ENCODE measurements around the gene EMP3.

EMP3 gene

DNA sequence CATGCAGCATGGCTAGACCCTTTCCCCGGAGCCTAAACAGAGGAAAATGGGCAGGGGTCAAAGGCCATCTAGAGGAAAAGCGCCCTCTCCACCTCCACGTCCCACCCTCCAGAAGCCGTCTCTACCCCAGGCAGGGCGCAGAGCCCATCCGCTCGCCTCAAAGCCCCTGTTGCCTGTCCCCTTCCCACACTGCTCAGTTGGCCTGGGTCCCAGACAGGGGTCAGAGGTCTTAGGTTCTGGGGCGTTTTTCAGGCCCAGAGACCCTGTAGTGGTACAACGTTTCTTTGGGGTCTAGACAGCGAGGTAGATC lies 38.1 kb downstream of the EMP3 start:
- peak overlapping the region; percentile 76 for H3K4me3 ChIP-seq (ENCODE audit: control insufficient read depth, low read depth, low read length)

GRCh38 chr19:48363810-48364597 lies 38.7 kb downstream of the EMP3 start, which contains the start of the genes SYNGR4 and TMEM143:
TSS of gene SYNGR4 (plus strand) at chr19:48364367. CDS start at chr19:48365843, 1,476 bp downstream.
TSS of gene TMEM143 (minus strand) at chr19:48363940. CDS start at chr19:48363920, 20 bp downstream.
- TF ChIP-seq, protein P1, sequence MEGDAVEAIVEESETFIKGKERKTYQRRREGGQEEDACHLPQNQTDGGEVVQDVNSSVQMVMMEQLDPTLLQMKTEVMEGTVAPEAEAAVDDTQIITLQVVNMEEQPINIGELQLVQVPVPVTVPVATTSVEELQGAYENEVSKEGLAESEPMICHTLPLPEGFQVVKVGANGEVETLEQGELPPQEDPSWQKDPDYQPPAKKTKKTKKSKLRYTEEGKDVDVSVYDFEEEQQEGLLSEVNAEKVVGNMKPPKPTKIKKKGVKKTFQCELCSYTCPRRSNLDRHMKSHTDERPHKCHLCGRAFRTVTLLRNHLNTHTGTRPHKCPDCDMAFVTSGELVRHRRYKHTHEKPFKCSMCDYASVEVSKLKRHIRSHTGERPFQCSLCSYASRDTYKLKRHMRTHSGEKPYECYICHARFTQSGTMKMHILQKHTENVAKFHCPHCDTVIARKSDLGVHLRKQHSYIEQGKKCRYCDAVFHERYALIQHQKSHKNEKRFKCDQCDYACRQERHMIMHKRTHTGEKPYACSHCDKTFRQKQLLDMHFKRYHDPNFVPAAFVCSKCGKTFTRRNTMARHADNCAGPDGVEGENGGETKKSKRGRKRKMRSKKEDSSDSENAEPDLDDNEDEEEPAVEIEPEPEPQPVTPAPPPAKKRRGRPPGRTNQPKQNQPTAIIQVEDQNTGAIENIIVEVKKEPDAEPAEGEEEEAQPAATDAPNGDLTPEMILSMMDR (conservative IDR thresholded peaks at IDR 0.05; ENCODE audit: control insufficient read depth, insufficient read depth, low read depth, low read length), result no peak
- peak; percentile 99 for DNase-seq (ENCODE audit: low read depth)
- H3K4me3 ChIP-seq (ENCODE audit: control insufficient read depth, low read depth, low read length), result peak within 1 kb of the TSS; percentile 76

More for the DNA sequence above, 38.1 kb downstream of the EMP3 start:
- DNase-seq (ENCODE audit: low read depth), result peak; percentile 11
- TF ChIP-seq, protein P1 (conservative IDR thresholded peaks at IDR 0.05; ENCODE audit: control insufficient read depth, insufficient read depth, low read depth, low read length), result no peak

DNA sequence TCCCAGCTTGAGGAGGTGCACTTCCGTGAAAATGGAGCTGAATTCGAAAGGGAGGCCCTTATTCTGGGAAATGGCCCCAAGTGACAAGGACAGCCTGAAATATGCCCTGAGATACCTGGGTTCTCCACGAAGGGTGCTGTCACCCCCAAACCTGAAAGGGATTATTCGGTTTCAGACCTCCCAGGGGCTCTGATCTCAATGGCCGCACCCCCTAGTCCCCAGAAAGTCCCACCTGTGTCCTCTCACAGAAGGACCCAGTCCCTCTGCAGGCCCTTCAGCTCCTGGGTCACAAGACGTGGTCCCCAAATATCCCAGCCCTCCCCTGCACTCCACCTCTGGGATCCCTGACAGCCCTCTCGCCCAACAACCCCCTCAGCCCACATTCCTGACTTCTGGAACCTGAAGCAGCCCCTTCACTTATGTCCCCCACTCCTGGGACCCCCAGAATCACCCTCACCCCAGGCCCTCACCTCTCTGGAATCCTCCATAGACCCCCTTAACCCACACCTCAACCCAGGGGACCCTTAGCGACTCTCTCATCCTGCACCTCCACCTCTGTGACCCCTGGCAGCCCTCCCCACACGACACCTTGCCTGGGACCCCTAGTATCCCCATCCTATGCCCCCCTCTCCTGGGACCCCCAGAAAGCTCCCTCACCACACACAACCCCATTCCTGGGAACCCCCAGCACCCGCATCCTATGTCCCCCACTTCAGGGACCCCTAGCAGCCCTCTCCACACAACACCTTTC lies 39.4 kb downstream of the EMP3 start:
- TF ChIP-seq, protein P1 (conservative IDR thresholded peaks at IDR 0.05; ENCODE audit: control insufficient read depth, insufficient read depth, low read depth, low read length), result no peak
- peak overlapping the region; percentile 26 for H3K4me3 ChIP-seq (ENCODE audit: control insufficient read depth, low read depth, low read length)
- DNase-seq (ENCODE audit: low read depth), result no peak

DNA sequence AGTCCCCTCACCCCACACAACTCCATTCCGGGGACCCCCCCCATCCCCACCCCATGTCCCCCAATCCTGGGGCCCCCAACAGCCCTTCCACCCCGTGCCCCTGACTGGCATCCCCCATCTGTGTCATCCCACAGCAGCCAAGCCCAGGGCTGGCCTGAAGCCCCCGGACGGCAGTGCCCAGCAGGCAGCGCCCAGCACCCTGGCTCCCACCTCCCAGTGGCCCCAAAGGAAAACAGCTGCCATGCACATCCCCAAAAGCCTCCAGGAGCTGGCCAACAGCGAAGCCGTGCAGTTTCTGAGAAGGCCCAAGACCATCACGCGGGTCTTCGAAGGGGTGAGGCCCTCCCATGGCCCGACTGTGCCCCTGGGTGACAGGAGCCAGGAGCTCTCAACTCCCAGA lies 40.2 kb downstream of the EMP3 start:
- no peak for DNase-seq (ENCODE audit: low read depth)
- TF ChIP-seq, protein P1 (conservative IDR thresholded peaks at IDR 0.05; ENCODE audit: control insufficient read depth, insufficient read depth, low read depth, low read length), result no peak
- H3K4me3 ChIP-seq (ENCODE audit: control insufficient read depth, low read depth, low read length), result no peak overlapping the region

DNA sequence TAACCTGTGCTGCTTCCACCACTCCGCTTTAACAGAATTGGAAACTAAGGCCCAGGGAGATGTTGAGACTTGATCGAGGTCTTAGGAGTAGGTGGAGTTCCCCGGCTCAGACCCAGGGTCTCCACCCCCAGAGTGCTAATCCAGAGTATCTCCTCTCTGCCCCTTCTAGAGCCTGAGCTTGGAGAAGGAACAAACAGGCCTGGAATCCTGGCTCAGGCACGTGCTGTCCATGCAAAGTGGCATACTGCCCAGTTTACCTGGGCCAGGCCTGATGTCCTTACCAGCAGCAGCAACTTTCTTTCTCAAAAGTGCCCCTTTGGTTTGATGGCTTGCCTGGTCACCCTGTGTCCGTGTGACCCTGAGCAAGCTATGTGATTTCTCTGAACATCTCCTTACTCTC lies 42.5 kb downstream of the EMP3 start:
- TF ChIP-seq, protein P1 (conservative IDR thresholded peaks at IDR 0.05; ENCODE audit: control insufficient read depth, insufficient read depth, low read depth, low read length), result no peak
- no peak overlapping the region for H3K4me3 ChIP-seq (ENCODE audit: control insufficient read depth, low read depth, low read length)
- DNase-seq (ENCODE audit: low read depth), result no peak

DNA sequence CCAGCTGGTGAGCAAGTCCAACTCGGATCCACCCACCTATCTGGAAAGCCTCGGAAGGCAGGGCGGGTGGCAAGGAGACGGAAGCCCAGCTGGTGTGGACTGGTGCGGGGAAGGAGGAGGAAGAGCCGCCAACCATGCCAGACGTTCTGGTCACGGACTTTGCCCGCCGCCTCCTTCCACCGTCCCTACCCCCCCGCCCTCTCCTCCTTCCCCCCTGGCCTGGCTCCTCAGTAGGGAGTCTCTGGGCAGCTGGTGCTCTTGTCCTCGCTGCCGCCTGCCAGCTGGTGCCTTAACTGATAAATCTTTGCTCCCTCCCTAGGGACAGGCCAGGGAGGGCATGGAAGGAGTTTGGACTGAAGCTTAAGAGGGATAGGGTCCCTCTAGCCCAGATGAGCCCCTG lies 43.6 kb downstream of the EMP3 start:
- no peak overlapping the region for H3K4me3 ChIP-seq (ENCODE audit: control insufficient read depth, low read depth, low read length)
- TF ChIP-seq, protein P1 (conservative IDR thresholded peaks at IDR 0.05; ENCODE audit: control insufficient read depth, insufficient read depth, low read depth, low read length), result no peak
- DNase-seq (ENCODE audit: low read depth), result no peak
